BLaER1 treated with 17β-estradiol and CSF1 and Interleukin-3, amounts not matched to agents 10 nM and 100 nM (cell line): ENCODE measurements around the gene SH2B2.

Experiments
- H3K27ac ChIP-seq, 11 experiments: shearing (Covaris generic); formaldehyde crosslinking; 2 replicates each; pipeline ENCODE4 v1.8.1; 2022
- H3K27me3 ChIP-seq, 11 experiments: shearing (Covaris generic); formaldehyde crosslinking; 2 replicates each; pipeline ENCODE4 v1.8.1; 2022
- H3K36me3 ChIP-seq, 11 experiments: shearing (Covaris generic); formaldehyde crosslinking; 2 replicates each; pipeline ENCODE4 v1.8.1; 2022
- H3K4me1 ChIP-seq, 10 experiments: shearing (Covaris generic); formaldehyde crosslinking; 2 replicates each; pipeline ENCODE4 v1.8.1; 2022
- H3K4me2 ChIP-seq, 11 experiments: shearing (Covaris generic); formaldehyde crosslinking; 2 replicates each; pipeline ENCODE4 v1.8.1; 2022
- H3K4me3 ChIP-seq, 10 experiments: shearing (Covaris generic); formaldehyde crosslinking; 2 replicates each; pipeline ENCODE4 v1.8.1; 2022
- H3K9ac ChIP-seq, 11 experiments: shearing (Covaris generic); formaldehyde crosslinking; 2 replicates each; pipeline ENCODE4 v1.8.1; 2022
- H3K9me3 ChIP-seq, 11 experiments: shearing (Covaris generic); formaldehyde crosslinking; replicated peaks in 1 of 11; 2 replicates each; pipeline ENCODE4 v1.8.1; 2022
- H4K20me1 ChIP-seq, 11 experiments: shearing (Covaris generic); formaldehyde crosslinking; 2 replicates each; pipeline ENCODE4 v1.8.1; 2022
- Cebpa-rat ChIP-seq, 11 experiments: shearing (Covaris generic); IDR thresholded peaks; 2 replicates each; pipeline ENCODE4 v1.8.1; 2022

Gene SH2B2

DNA sequence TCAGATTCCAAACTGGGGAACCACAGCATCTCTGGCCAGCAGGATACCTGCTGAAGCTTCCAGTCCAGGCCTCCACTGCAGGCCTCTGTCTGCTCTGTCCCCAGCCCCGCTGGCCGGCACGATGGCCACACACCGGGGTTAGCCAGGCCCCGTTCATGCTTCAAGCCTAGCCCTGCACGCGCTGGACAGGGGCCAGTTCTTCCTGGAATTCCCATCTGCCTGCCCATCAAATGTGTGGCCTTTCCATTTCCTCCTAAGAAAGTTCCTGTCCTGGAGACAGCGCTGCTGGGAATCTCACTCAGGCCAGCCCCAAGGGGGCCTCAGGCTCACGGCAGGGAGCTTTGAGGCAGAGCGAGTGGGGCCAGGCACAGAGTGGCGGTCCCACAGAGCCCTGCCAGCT is 18.0 kb downstream of the SH2B2 start:
- no peaks in the 10 kb centered on the region for H3K9me3 ChIP-seq
- H3K9ac ChIP-seq, result peak overlapping the region in 9 of 11 experiments; percentile 38 to 83 (median 63); a peak in 17 of 22 replicates
- TF ChIP-seq Cebpa-rat (IDR thresholded peaks at IDR 0.05), result no peak
- no peaks in the 10 kb centered on the region for H3K27me3 ChIP-seq
- peak overlapping the region in 9 of 11 experiments; percentile 47 to 98 (median 94); a peak in 17 of 22 replicates for H3K27ac ChIP-seq
- peaks cover 77 to 95% (median 86%) of the 10 kb centered on the region in 10 experiments for H3K4me1 ChIP-seq
- peaks cover 31 to 64% (median 49%) of the 10 kb centered on the region in 11 experiments for H3K36me3 ChIP-seq
- peaks cover 0 to 73% (median 16%) of the 10 kb centered on the region in 11 experiments; a peak in 13 of 22 replicates for H4K20me1 ChIP-seq
- H3K4me3 ChIP-seq, result no peak overlapping the region
- peak overlapping the region; percentile 74 to 99 (median 93) for H3K4me2 ChIP-seq

- Histone ChIP-seq H3K27ac (peak overlapping the region in 10 of 11 experiments; percentile 71 to 98 (median 93); a peak in 18 of 22 replicates), H3K9me3 (no peaks in the 10 kb centered on the region), H3K36me3 (peaks cover 34 to 64% (median 49%) of the 10 kb centered on the region in 11 experiments), H3K4me2 (peak overlapping the region; percentile 81 to 99 (median 94)), H3K9ac (peak overlapping the region in 8 of 11 experiments; percentile 67 to 85 (median 82); a peak in 13 of 22 replicates), H3K4me3 (no peak overlapping the region; a peak in 1 of 20 replicates), H3K4me1 (peaks cover 75 to 91% (median 86%) of the 10 kb centered on the region in 10 experiments), H4K20me1 (peaks cover 0 to 64% (median 6%) of the 10 kb centered on the region in 11 experiments; a peak in 12 of 22 replicates), H3K27me3 (no peaks in the 10 kb centered on the region)
- TF ChIP-seq Cebpa-rat (IDR thresholded peaks at IDR 0.05), result peak in 3 of 11 experiments; percentile 37 to 60 (median 56); a peak in 5 of 22 replicates
These were observed 19.0 kb downstream of the SH2B2 start for GRCh38 chr7:102305414-102306268.

DNA sequence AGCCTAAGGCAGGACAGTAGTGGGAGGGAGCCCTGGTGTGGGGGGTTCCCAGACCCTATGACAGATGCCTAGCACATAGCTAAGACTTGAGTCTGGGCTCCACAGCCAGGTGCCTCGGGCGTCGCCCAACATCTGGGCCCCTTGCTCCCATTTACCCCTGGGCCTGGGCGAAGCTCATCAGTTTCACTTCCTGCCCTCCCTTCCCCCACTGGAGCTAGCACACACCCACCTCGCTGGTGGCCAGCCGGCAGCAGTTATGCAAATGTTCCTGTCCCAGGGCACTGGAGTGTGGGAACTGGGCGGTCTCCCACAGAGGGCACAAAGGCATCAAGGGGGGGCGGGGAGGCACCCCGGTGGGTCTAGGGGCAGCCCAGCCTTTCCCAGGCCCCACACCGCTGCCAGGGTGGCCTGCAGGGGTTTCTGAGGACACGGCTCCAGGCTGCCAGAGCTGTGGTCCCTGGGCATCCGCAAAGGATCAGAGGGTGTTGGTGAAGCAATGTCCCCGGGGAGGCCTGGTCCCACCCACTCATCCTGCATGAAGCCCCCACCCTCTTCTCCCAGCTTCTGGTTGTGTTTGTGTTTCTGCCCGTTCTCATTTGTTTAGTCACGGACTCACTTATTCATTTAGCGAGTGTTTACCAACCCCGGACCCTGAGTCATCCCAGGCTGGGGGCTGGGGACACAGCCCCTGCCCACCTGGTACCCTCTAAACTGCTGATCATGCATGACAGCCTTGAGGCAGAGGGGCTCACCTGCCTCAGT is 20.4 kb downstream of the SH2B2 start:
- H3K36me3 ChIP-seq, result peaks cover 25 to 64% (median 45%) of the 10 kb centered on the region in 11 experiments
- no peaks in the 10 kb centered on the region for H3K9me3 ChIP-seq
- H3K27ac ChIP-seq, result peak overlapping the region; percentile 52 to 98 (median 92); a peak in 21 of 22 replicates
- no peaks in the 10 kb centered on the region for H3K27me3 ChIP-seq
- peaks cover 0 to 51% (median 2%) of the 10 kb centered on the region in 11 experiments; a peak in 10 of 22 replicates for H4K20me1 ChIP-seq
- peak overlapping the region; percentile 8 to 63 (median 40); a peak in 17 of 20 replicates for H3K4me3 ChIP-seq
- peak in 8 of 11 experiments; percentile 33 to 93 (median 76); a peak in 14 of 22 replicates for TF ChIP-seq Cebpa-rat (IDR thresholded peaks at IDR 0.05)
- peak overlapping the region; percentile 81 to 99 (median 94) for H3K4me2 ChIP-seq
- peaks cover 74 to 97% (median 89%) of the 10 kb centered on the region in 10 experiments for H3K4me1 ChIP-seq
- peak overlapping the region; percentile 49 to 85 (median 81); a peak in 21 of 22 replicates for H3K9ac ChIP-seq

DNA sequence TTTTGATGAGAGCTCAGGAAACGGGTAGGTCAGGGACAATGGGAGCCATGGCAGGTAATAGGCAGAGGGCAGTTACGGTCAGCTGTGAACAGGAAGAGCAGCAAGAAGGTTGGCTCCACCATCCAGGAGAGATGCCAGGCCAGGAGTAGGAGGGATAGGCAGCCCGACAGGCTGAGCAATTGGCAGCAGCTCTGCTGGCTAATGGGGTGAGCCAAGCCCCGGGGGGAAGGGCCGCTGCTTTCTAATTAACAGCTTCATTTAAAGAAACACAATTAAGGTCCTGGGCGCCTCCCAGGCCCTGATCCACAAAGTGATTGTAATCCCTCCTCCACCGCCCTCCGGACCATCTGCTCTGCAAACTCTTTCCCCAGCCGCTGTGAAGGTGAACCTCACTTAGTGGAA is 23.7 kb downstream of the SH2B2 start:
- Histone ChIP-seq H3K36me3 (peaks cover 38 to 74% (median 56%) of the 10 kb centered on the region in 11 experiments), H3K9ac (peak overlapping the region in 3 of 11 experiments; percentile 1 to 43 (median 2); a peak in 5 of 22 replicates), H3K4me1 (peaks cover 49 to 82% (median 72%) of the 10 kb centered on the region in 10 experiments), H3K9me3 (no peaks in the 10 kb centered on the region), H4K20me1 (peaks cover 0 to 19% (median 0%) of the 10 kb centered on the region in 11 experiments; a peak in 4 of 22 replicates), H3K4me3 (no peak overlapping the region), H3K4me2 (peak overlapping the region in 3 of 11 experiments; percentile 1 to 15 (median 4); a peak in 2 of 22 replicates), H3K27me3 (no peaks in the 10 kb centered on the region), H3K27ac (peak overlapping the region in 8 of 11 experiments; percentile 1 to 98 (median 50); a peak in 10 of 22 replicates)
- no peak for TF ChIP-seq Cebpa-rat (IDR thresholded peaks at IDR 0.05)

DNA sequence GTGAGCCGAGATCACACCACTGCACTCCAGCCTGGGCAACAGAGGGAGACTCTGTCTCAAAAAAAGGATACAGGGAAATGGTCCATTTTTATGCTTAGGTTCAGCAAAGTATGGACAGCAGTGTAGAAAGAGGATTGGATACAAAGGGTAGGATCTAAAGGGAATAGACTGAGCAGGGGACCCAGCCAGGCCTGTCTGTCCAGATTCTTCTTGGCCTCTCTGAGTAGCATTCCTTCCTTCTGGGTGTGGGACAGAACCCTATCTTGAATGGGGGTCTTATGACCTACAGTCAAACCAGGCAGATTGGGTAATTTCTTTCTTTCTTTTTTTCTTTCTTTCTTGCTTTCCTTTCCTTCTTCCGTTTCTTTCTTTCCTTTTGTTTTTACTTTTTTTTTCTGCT is 25.6 kb downstream of the SH2B2 start:
- peak overlapping the region; percentile 27 to 92 (median 76); a peak in 20 of 22 replicates for H3K4me2 ChIP-seq
- no peak for TF ChIP-seq Cebpa-rat (IDR thresholded peaks at IDR 0.05)
- peaks cover 30 to 63% (median 55%) of the 10 kb centered on the region in 10 experiments for H3K4me1 ChIP-seq
- no peaks in the 10 kb centered on the region for H3K9me3 ChIP-seq
- peaks cover 43 to 91% (median 69%) of the 10 kb centered on the region in 11 experiments for H3K36me3 ChIP-seq
- H3K27ac ChIP-seq, result peak overlapping the region in 9 of 11 experiments; percentile 4 to 97 (median 57); a peak in 16 of 22 replicates
- H3K27me3 ChIP-seq, result no peaks in the 10 kb centered on the region
- peaks cover 0 to 34% (median 0%) of the 10 kb centered on the region in 11 experiments; a peak in 6 of 22 replicates for H4K20me1 ChIP-seq
- no peak overlapping the region; a peak in 1 of 20 replicates for H3K4me3 ChIP-seq
- H3K9ac ChIP-seq, result peak overlapping the region in 8 of 11 experiments; percentile 20 to 66 (median 51); a peak in 14 of 22 replicates

GRCh38 chr7:102313997-102314780 is 27.5 kb downstream of the SH2B2 start:
- Histone ChIP-seq H3K4me3 (no peak overlapping the region), H4K20me1 (peaks cover 0 to 52% (median under 1%) of the 10 kb centered on the region in 11 experiments; a peak in 7 of 22 replicates), H3K27me3 (no peaks in the 10 kb centered on the region), H3K9ac (peak overlapping the region in 5 of 11 experiments; percentile 12 to 62 (median 36); a peak in 4 of 22 replicates), H3K27ac (peak overlapping the region in 6 of 11 experiments; percentile 33 to 97 (median 64); a peak in 12 of 22 replicates), H3K36me3 (peaks cover 56 to 95% (median 76%) of the 10 kb centered on the region in 11 experiments), H3K4me1 (peaks cover 16 to 59% (median 48%) of the 10 kb centered on the region in 10 experiments; a peak in 19 of 20 replicates), H3K4me2 (no peak overlapping the region; a peak in 2 of 22 replicates), H3K9me3 (no peaks in the 10 kb centered on the region)
- no peak for TF ChIP-seq Cebpa-rat (IDR thresholded peaks at IDR 0.05)

GRCh38 chr7:102317231-102318059 is 30.8 kb downstream of the SH2B2 start:
- TF ChIP-seq Cebpa-rat (IDR thresholded peaks at IDR 0.05), result no peak
- H3K9ac ChIP-seq, result no peak overlapping the region; a peak in 1 of 22 replicates
- no peaks in the 10 kb centered on the region for H3K9me3 ChIP-seq
- peaks cover 19 to 64% (median 53%) of the 10 kb centered on the region in 10 experiments for H3K4me1 ChIP-seq
- H3K27me3 ChIP-seq, result peaks cover 0 to 15% (median 12%) of the 10 kb centered on the region in 11 experiments; a peak in 11 of 22 replicates
- H3K27ac ChIP-seq, result no peak overlapping the region
- H3K4me3 ChIP-seq, result no peak overlapping the region
- peaks cover 0 to 70% (median 11%) of the 10 kb centered on the region in 11 experiments; a peak in 15 of 22 replicates for H4K20me1 ChIP-seq
- H3K4me2 ChIP-seq, result no peak overlapping the region
- peaks cover 46 to 86% (median 61%) of the 10 kb centered on the region in 11 experiments for H3K36me3 ChIP-seq
